Effector memory CD4-positive, alpha-beta T cell (primary cell): ENCODE measurements around the gene CSKMT.

ENCODE experiments used
- DNase-seq, 3 donors: peaks; one replicate each; pipeline ENCODE4 v3.0.0-alpha.2; 2020
- H3K27ac ChIP-seq: 2 replicates; pipeline ENCODE4 v1.7.0; 2013; ENCODE audit warnings: mild to moderate bottlenecking, low read length, moderate library complexity; ENCODE audit not compliant: insufficient read depth, poor library complexity, severe bottlenecking
- H3K27me3 ChIP-seq: replicated peaks from 2 replicates; pipeline ENCODE4 v1.7.0; 2013; ENCODE audit warnings: mild to moderate bottlenecking, low read length; ENCODE audit not compliant: insufficient read depth, control insufficient read depth, poor library complexity, severe bottlenecking
- H3K36me3 ChIP-seq: 2 replicates; pipeline ENCODE4 v1.7.0; 2013; ENCODE audit warnings: mild to moderate bottlenecking, low read length, moderate library complexity; ENCODE audit not compliant: control insufficient read depth, insufficient read depth
- H3K4me1 ChIP-seq: 2 replicates; pipeline ENCODE4 v1.7.0; 2013; ENCODE audit warnings: low read length, mild to moderate bottlenecking; ENCODE audit not compliant: control insufficient read depth, insufficient read depth, poor library complexity, severe bottlenecking
- H3K4me3 ChIP-seq: 2 replicates; pipeline ENCODE4 v1.7.0; 2013; ENCODE audit warnings: low read length, low read depth, mild to moderate bottlenecking; ENCODE audit not compliant: insufficient read depth, poor library complexity, severe bottlenecking
- H3K9me3 ChIP-seq: 2 replicates; pipeline ENCODE4 v1.7.0; 2013; ENCODE audit warnings: mild to moderate bottlenecking, low read length, moderate library complexity; ENCODE audit not compliant: control insufficient read depth

The CSKMT gene

DNA sequence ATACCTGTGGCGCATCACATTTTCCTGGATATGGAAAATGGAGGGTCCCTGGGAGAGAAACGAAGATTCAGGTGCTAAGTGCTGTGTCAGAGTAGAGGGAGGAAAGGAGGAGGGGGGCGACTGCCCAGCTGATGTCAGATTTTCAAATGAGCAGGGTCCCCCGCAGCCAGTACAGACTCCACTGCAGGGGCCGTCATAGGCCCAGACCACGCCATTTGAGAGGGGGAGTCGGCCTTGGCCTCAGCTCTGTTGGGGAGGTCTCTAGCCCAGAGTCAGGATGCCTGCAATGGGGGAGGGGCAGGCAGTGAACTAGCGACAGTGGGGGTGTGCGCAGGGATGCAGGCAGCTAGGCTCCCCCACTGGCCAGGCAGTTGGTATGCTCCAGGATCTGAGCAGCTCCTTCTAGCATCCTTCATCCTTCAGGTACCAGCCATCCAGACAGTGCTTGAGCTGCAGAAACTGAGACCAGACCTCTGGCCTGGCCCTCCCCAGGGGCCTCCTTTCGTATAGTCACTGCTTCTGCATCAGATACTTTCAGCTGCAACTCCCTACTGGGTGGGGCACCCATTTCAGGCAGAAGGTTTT lies 42.3 kb downstream of the CSKMT start, which contains the start of the genes BSCL2 and GNG3:
Gene BSCL2, minus strand, starts transcription at position 148 of the 585 bp plus-strand sequence. CDS start 229 bp downstream, outside the sequence.
Gene GNG3, plus strand, starts transcription at position 400 of the 585 bp plus-strand sequence. CDS start 620 bp downstream, outside the sequence.
- DNase-seq = no peak
- peaks cover 32% of the 10 kb centered on the region for H3K4me1 ChIP-seq
- peak within 1 kb of the TSS; percentile 95 for H3K27ac ChIP-seq
- no peaks in the 10 kb centered on the region for H3K9me3 ChIP-seq
- no peaks in the 10 kb centered on the region for H3K27me3 ChIP-seq
- H3K4me3 ChIP-seq = peak within 1 kb of the TSS; percentile 86
- H3K36me3 ChIP-seq = no peaks in the 10 kb centered on the region

DNA sequence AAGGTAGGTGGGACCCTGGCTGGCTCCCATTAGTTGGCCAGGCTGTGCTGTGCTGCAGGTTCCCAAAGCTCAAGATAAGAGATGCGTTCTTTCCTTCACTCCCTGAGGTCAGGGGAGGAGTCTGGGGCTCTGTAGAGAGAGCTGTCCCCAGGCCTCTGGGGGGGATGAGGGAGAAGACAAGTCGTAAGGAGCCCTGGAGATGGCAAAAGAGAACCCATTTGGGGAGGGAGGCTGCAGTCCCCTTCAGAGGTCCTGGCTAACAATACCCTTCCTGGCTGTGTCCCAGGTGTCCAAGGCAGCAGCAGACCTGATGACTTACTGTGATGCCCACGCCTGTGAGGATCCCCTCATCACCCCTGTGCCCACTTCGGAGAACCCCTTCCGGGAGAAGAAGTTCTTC lies 43.3 kb downstream of the CSKMT start:
- H3K27me3 ChIP-seq = no peaks in the 10 kb centered on the region
- H3K9me3 ChIP-seq = no peaks in the 10 kb centered on the region
- H3K4me1 ChIP-seq = peaks cover 32% of the 10 kb centered on the region
- peak overlapping the region; percentile 95 for H3K27ac ChIP-seq
- peaks cover 5% of the 10 kb centered on the region for H3K36me3 ChIP-seq
- no peak for DNase-seq
- peak overlapping the region; percentile 70 for H3K4me3 ChIP-seq

DNA sequence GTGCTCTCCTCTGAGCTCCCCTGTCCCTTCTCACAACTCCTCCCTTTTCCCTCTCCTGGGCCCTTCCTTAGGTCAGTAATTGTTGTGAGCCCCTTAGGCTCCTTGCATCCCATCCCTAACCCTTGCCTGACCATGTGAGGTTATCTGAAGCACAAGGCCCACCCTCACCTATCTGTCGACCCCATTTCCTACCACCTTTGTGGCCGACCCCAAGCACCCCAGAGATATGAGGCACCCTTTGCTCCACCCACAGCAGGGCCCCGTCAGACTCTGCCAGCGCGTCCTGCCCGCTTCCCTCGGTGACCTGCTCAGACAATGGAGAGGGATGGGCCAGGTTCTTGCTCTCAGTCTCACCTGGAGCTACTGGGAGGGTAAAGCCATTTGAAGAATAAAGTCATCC lies 43.7 kb downstream of the CSKMT start:
- Histone ChIP-seq H3K9me3 (no peaks in the 10 kb centered on the region), H3K27me3 (no peaks in the 10 kb centered on the region), H3K27ac (peak overlapping the region; percentile 95), H3K36me3 (peaks cover 9% of the 10 kb centered on the region), H3K4me3 (peak overlapping the region; percentile 70), H3K4me1 (peaks cover 32% of the 10 kb centered on the region)
- DNase-seq = peak; percentile 7 to 32 (median 27)

DNA sequence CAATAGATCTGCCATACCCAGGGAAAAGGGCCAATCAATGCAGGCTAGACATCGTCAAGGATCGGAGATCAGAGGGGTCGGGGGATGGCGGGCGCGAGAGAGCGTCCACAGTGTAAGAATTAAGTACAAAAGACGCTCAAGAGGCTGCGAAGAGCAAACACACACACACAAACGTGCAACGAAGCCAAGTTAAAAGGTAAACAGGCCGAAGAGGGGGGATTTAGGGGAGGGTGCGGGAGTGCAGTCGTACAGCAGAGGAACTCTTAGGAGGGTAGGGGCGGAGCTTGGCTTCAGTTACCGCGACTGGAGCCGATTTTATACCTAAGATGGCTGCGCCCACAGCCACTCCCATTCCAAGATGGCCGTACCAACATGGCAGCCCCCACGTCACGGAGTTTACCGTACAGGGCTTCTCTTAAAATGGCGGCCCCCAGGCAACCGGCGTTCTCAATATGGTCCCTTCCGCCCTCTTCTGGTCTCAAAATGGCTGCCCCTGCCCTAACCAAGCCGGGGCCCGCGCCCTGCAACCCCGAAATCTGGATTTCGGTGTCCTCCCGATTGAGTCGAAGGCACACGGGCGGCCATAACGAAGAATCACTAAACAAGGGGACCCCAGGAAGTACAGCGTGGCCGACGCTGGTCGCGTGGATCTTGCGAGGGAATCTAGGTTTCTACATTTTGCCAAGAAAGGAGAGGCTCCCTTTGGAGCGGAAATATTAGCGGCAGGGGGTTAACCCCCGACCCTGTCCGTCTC lies 44.3 kb downstream of the CSKMT start:
- Histone ChIP-seq H3K36me3 (peaks cover 14% of the 10 kb centered on the region), H3K27me3 (no peaks in the 10 kb centered on the region), H3K9me3 (no peaks in the 10 kb centered on the region), H3K4me1 (peaks cover 32% of the 10 kb centered on the region), H3K4me3 (peak overlapping the region; percentile 70), H3K27ac (peak overlapping the region; percentile 95)
- DNase-seq = peak; percentile 93 to 97 (median 96)

DNA sequence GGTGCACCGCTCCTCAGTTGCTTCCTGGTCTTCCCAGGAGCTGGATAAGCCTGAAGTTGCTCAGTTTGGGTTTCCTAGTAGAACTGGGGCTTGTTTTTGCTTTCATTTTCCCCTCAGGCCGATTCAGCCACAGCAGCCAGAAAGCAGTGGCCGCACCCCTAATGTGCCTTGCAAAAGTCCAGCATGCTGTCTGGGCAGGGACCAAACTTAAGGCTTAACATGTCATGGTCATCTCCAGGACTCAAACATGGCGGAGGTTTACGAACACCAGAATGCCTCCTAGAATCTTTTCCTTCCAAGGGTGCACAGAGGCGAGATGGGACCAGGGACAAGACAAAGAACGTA lies 44.9 kb downstream of the CSKMT start:
- no peak for DNase-seq
- peak overlapping the region; percentile 70 for H3K4me3 ChIP-seq
- H3K27ac ChIP-seq = peak overlapping the region; percentile 95
- H3K9me3 ChIP-seq = no peaks in the 10 kb centered on the region
- no peaks in the 10 kb centered on the region for H3K27me3 ChIP-seq
- peaks cover 32% of the 10 kb centered on the region for H3K4me1 ChIP-seq
- peaks cover 18% of the 10 kb centered on the region for H3K36me3 ChIP-seq

DNA sequence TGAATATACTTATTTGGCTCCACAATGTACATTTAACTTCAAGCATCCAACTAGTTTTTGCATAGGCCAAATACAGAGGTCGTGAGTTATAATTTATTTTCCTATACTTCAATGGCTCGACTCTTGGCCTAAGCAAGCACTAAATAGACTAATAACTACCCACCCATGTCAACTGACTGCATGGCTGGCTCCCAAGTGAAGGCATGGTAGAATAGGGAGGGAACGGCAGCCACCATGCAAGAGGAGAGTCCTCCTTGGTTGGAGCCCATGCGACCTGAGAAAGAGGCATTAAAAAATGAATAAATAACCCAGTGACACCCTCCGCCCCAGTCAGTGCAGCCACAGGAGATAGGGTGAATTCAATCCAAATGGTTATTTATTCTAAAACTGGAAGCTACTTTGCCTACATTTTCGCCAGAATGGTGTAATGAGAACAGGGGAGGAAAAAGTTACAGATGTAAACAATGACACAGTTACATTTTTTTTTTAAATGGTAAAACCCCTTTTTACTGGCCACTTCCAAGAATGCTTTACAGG lies 47.2 kb downstream of the CSKMT start:
- Histone ChIP-seq H3K4me3 (no peak overlapping the region), H3K36me3 (peaks cover 42% of the 10 kb centered on the region), H3K4me1 (peaks cover 17% of the 10 kb centered on the region), H3K27me3 (no peaks in the 10 kb centered on the region), H3K9me3 (no peaks in the 10 kb centered on the region), H3K27ac (peak overlapping the region; percentile 33)
- DNase-seq = no peak

DNA sequence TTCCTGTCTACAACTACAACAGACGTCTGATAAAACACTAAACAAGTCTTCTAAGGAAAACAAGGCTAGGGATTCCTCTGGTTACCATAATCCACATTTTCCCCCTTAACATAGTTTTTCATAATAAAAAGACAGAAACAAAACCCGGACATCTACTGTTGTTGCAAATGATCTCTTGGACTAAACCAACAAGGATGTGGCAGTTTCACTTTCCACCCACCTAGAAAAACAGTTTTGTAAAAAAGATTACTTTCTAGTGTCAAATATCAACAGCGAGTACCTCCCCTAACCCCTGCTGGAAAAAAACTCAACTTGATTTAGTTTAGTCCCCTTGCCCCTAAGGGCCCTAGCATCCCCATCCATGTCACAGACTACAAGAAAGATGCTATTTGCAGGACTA lies 47.7 kb downstream of the CSKMT start:
- DNase-seq = no peak
- Histone ChIP-seq H3K27me3 (no peaks in the 10 kb centered on the region), H3K4me3 (no peak overlapping the region), H3K9me3 (no peaks in the 10 kb centered on the region), H3K27ac (peak overlapping the region; percentile 33), H3K4me1 (peaks cover 17% of the 10 kb centered on the region), H3K36me3 (peaks cover 46% of the 10 kb centered on the region)

DNA sequence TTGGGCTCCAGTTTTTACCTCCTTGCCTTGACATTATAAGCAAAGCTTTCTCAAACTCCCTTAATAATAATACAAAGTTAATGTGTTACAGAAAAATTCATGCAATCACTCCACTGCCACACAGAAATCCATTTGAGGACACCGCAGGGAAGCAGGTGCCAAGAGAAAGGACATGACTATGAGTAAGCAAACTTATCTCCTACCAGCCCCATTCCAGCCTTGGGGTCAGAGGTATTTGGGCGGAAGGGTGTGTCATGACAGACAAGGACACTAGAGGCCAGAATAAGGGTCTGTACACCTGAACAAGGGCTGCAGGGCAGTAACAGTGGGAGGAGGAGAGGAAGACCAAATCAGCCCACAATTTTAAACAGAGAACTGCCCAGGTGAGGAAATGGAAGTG lies 48.2 kb downstream of the CSKMT start:
- H3K27me3 ChIP-seq = no peaks in the 10 kb centered on the region
- DNase-seq = no peak
- H3K4me3 ChIP-seq = no peak overlapping the region
- H3K36me3 ChIP-seq = peaks cover 50% of the 10 kb centered on the region
- H3K4me1 ChIP-seq = peaks cover 15% of the 10 kb centered on the region
- peak overlapping the region; percentile 16 for H3K27ac ChIP-seq
- H3K9me3 ChIP-seq = no peaks in the 10 kb centered on the region

DNA sequence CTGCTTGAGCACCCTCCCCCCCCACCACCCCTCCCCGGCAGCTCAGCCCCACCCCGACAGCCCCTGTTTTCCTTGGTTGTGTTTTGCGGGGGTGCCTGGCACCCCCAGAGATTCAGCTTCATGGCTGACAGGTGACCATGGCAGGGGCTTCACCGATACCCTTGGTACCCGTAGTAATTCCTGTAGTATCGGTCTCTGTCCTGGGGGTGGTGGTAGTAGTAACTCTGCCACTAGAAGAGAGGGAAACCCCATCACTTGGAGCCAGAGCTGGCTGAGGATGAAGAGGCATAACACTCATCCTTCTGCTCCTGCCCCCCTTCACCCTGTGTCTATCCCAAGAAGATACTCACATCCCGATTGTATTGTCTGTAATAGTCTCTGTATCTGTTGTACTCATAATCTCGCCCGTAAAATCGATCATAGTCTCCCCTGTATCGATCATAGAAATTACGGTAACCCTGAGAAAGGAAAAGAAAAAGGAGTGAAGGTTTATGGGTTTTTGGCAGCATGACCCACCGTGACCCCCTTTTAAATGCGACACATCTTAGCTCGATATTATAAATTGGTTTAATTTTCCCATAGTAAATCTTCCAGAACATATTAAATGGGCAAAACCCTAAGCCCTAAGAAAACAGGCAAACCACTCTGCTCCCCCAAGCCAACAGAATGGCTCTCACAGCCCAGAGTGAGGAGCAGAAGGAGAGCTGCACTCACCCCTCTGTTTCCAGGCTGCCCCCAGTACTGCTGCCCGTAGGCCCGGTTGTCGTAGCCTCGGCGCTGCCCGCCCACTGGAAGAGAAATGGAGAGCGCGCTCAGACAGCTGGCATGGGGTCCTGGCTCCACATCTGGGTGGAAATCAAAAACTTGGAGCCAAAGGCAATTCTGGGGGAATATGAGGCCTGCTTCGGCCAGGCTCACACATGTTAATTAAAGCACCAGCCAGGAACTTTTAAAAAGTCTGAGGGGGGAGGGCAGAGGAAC lies 50.3 kb downstream of the CSKMT start:
- H3K4me3 ChIP-seq = no peak overlapping the region
- H3K36me3 ChIP-seq = peaks cover 71% of the 10 kb centered on the region
- no peak overlapping the region for H3K27ac ChIP-seq
- no peaks in the 10 kb centered on the region for H3K27me3 ChIP-seq
- H3K4me1 ChIP-seq = peaks cover 2% of the 10 kb centered on the region
- no peak for DNase-seq
- no peaks in the 10 kb centered on the region for H3K9me3 ChIP-seq
